HCEC 1CT (cell line): ENCODE results near the gene GPRC5B.
A peak's percentile ranks its signal among the peaks of the same experiment; 100 is the strongest.

Source experiments
- DNase-seq: peaks from one replicate; pipeline ENCODE4 v3.0.0-alpha.2; 2017

Gene GPRC5B

GRCh38 chr16:19842426-19843157, 42.1 kb downstream of the GPRC5B start:
- DNase-seq, result no peak

GRCh38 chr16:19841184-19841583, 43.5 kb downstream of the GPRC5B start:
- no peak for DNase-seq

GRCh38 chr16:19840524-19841110, 44.0 kb downstream of the GPRC5B start:
- DNase-seq, result no peak

DNA sequence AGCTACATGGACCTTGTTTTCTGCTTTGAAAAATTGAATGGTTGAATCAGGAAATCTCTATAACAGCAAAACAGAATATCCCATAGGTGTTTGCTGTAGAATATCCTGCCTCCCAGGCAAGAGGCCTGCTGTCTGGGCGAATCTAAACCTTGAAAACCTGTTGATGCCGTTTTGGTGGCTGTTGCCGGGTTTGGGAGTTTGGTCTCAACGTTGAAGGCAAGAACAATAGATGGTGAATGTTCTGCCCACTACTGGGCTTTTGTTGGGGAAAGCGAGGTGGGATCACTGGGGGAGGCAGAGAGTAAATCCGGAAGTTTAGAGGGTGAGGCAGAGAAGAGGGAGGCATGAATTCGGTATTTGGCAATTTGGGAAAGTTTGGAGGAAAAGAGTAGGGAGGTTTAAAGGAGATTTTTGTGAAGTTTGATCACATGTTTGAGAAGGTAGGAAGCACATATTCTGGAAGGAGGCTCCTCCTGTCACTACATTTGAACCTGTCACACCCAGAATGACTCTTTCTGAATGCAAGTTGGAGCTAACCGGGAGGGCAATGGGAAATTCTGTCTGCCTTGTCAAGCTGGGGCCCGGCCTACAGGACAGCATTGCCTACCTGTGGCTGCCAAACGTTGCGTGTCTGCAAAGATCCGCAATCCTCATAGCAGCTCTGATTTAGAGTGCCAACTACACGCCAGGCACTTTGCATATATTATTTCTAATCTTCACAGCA, 46.5 kb downstream of the GPRC5B start:
- no peak for DNase-seq

- no peak for DNase-seq
Measured at GRCh38 chr16:19837331-19837980, 47.2 kb downstream of the GPRC5B start.

GRCh38 chr16:19835968-19836421, 48.7 kb downstream of the GPRC5B start:
- DNase-seq, result peak; percentile 32

DNA sequence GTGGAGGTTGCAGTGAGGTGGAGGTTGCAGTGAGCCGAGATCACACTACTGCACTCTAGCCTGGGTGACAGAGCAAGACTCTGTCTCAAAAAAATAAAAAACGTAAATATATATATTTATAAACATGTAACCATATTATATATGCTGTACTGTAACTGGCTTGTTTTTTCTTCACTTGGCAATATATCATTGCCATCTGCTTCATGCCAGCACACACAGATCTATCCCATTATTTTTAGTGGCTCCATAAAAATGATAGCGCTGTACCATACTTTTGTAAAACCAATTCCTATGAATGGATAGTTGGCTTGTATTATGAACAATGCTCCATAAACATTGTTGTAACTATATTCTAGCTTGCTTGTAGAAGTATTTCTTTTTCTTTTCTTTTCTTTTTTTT, 49.5 kb downstream of the GPRC5B start:
- DNase-seq, result no peak

- DNase-seq, result no peak
Measured at GRCh38 chr16:19833581-19833980, 51.1 kb downstream of the GPRC5B start.

- DNase-seq, result no peak
Measured at GRCh38 chr16:19833176-19833575, 51.5 kb downstream of the GPRC5B start.

- DNase-seq, result peak; percentile 85
Measured at GRCh38 chr16:19831678-19832077, 53.0 kb downstream of the GPRC5B start.

DNA sequence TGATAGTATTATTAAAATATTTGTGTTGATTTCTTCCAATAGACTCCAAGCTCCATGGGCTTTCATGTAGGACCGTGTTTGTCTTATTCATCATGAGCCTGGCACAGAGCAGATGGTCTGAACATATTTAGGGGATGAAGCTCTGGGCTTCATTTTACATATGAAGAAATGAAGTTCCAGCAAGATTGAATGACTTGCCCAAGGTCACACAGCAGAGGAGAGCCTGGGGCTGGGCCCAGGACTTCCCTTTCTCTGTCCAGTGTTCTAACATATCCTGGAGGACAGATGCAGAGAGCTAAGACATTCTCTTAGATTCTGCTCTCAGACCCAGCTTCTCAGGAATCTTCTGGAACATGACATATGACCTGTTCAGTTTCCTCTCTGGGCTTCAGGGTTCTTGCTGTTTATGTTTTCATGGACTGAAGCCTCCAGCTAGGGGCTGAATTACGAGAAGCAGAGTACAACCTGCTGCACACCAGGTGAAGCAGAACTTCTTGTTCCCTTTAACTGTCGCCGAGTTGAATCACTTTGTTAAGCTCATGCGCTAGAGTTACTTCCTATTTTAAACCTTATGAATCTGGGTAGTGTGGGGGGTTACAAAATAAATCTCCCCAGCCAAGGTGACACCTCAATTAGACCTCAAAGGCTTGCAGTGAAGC, 53.6 kb downstream of the GPRC5B start:
- no peak for DNase-seq

GRCh38 chr16:19829844-19830692, 54.6 kb downstream of the GPRC5B start:
- DNase-seq, result no peak

DNA sequence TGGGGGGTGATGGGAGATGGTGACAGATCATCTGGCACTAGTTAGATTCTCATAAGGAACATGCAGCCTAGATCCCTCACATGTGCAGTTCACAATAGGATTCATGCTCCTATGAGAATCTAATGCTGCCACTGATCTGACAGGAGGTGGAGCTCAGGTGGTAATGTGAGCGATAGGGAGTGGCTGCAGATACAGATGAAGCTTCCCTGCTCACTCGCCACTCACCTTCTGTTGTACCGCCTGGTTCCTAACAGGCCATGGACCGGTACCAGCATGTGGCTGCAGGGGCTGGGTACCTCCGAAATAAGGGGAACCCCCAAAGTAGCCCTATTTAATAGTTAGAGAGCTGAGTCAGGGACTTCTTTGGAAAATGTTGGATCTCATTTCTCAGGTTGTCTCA, 60.4 kb downstream of the GPRC5B start:
- DNase-seq, result no peak

DNA sequence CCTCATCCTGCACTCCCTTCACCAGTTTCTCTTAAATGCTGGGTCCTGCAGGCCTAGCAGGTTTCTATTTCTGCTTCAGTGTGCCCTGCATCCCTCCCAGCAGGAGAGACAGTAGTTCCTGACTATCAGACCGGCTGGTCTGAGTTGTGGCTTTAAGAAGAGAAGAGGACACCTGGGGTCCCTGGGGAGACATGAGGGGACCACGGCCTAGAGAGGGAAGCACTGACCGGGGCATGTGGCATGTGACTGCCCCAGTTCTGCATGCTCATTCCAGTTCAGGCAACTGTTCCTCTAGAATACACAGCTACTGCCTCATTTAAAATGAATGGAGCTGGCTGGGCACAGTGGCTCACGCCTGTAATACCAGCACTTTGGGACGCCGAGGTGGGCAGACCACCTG, 61.3 kb downstream of the GPRC5B start:
- no peak for DNase-seq

DNA sequence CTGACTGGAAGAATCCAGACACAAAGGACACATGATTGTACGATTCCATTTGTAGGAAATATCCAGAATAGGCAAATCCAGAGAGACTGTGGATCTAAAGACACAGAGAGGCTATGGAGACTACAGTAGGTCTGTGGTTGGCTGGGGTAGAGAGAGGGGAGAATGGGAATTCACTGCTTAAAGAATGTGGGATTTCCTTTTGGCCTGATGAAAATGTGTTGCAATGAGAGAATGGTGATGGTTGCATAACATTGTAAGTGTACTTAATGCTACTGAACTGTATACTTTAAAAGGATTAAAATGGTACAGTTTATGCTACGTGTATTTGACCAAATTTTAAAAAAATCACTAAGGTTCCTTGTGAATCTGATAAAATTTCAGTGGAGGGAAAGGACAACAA, 62.1 kb downstream of the GPRC5B start:
- DNase-seq, result peak; percentile 41

GRCh38 chr16:19817875-19818274, 66.8 kb downstream of the GPRC5B start:
- DNase-seq, result no peak

DNA sequence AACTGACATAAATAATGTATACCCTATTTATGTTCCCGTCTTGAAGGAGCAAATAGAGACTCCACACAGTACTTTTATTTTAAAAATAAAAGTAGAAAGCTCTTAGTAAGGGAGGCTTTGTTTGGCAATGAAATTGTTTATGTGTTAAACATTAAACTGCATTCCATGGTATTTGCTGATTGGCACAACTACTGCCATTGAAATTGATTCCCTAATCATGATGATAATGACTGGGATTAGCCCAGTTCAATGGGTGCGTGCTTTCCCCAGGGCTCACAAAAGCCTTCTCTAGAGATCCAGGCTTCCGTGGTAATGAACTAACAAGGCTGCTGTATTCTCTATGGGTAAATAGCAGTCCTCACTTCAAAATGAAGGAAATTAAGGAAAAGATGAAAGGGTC, 67.5 kb downstream of the GPRC5B start:
- DNase-seq, result no peak

DNA sequence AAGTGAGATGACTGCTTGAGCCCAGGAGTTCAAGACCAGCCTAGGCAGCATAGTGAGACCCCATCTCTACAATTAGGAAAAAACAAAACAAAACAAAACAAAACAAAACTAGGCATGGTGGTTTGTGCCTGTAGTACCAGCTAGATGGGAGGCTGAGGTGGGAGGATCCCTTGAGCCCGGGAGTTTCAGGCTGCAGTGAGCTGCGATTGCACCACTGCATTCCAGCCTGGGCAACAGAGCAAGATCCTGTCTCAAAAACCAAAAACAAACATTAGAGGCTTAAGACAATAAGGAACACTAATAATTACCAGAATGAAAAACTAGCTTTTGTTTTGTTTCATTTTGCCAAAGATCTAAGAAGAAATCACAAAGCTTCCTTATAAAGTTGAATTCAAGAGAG, 69.2 kb downstream of the GPRC5B start:
- no peak for DNase-seq

GRCh38 chr16:19812986-19813385, 71.7 kb downstream of the GPRC5B start:
- no peak for DNase-seq

DNA sequence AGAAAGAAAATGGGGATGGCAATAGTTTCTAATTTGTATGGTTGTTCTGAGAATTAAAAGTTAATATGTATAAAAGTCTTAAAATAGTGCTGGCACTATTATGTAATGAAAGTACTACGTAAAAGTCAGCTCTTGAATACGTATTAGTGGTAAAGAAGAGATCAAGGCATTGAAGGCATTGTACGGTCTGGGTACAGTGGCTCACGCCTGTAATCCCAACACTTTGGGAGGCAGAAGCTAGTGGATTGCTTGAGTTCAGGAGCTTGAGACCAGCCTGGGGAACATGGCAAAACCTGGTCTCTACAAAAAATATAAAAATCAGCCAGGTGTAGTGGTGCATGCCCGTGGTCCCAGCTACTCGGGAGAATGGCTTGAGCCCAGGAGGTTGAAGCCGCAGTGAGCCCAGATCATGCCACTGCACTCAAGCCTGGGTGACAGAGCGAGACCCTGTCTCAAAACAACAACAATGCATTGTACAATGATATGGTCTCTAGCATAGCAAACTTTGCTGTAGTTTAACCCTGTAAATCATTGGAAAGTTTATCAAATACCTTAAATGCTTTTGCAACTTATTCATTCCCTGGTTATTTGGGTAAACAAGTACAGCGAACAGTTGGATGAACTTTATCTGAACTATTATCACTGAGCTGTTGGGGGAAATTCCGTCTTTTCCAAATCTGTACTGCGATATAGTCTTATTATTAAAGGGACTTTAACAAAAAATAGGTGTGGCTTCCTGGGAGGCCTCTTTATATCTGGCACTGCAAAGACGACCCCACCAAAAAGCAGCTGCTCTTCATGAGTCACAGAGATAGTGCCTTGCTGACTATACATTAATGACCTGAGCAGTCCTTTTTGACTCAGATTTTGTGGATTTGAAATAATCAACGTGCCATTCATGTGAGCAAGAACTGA, 73.6 kb downstream of the GPRC5B start:
- DNase-seq, result peak; percentile 84

GRCh38 chr16:19809693-19810092, 75.0 kb downstream of the GPRC5B start:
- no peak for DNase-seq
